ENCODE measurements around the gene RPRD1B. TPM values are rescaled to one million over a fixed set of nuclear protein-coding genes. Genes with fewer than 3 reads are reported as not detected.

RPRD1B gene
- polyA plus RNA-seq, 1 experiment: 23.7 TPM

DNA sequence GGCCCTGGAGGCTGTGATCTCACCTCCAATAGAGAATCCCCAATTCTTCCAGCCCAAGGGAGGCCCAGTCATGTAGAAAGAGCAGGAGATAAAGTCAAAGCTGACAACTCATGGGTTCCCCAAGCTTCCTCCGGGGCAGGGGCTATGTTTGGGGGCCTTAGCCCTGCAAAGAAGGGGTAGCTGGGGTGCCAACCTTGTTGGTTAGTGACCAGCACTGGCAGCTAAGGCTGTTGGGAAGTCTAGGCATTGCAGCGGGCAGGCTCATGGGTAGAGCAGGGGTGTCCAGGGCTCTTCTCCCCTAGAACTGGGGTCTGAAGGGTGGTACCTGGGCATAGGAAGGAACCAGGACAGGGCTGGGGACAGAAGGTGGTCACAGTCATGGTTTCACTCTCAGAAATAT is 95.1 kb downstream of the RPRD1B start:
- DNase-seq (ENCODE audit: low read depth, low spot score): no peak
- Histone ChIP-seq H3K27ac (ENCODE audit: low read depth, low read length) (peak overlapping the region; percentile 31), H3K27me3 (ENCODE audit: control insufficient read depth, insufficient read depth, low read length) (no peaks in the 10 kb centered on the region), H3K9me3 (ENCODE audit: control insufficient read depth, insufficient read depth, low read length) (no peaks in the 10 kb centered on the region; the same call in 1 of the 2 replicates), H3K4me3 (ENCODE audit: low read depth, low read length) (no peak overlapping the region)
- TF ChIP-seq, protein P1, sequence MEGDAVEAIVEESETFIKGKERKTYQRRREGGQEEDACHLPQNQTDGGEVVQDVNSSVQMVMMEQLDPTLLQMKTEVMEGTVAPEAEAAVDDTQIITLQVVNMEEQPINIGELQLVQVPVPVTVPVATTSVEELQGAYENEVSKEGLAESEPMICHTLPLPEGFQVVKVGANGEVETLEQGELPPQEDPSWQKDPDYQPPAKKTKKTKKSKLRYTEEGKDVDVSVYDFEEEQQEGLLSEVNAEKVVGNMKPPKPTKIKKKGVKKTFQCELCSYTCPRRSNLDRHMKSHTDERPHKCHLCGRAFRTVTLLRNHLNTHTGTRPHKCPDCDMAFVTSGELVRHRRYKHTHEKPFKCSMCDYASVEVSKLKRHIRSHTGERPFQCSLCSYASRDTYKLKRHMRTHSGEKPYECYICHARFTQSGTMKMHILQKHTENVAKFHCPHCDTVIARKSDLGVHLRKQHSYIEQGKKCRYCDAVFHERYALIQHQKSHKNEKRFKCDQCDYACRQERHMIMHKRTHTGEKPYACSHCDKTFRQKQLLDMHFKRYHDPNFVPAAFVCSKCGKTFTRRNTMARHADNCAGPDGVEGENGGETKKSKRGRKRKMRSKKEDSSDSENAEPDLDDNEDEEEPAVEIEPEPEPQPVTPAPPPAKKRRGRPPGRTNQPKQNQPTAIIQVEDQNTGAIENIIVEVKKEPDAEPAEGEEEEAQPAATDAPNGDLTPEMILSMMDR (IDR thresholded peaks at IDR 0.05; ENCODE audit: low read depth, low read length): no peak
- POLR2A ChIA-PET: no interaction called here
- CTCF ChIA-PET: interaction anchor here (0.8 to 1.5 kb wide), 2 partner anchors 71 to 93 kb away, joined by 3 to 4 read pairs; no protein-coding TSS in a partner anchor

DNA sequence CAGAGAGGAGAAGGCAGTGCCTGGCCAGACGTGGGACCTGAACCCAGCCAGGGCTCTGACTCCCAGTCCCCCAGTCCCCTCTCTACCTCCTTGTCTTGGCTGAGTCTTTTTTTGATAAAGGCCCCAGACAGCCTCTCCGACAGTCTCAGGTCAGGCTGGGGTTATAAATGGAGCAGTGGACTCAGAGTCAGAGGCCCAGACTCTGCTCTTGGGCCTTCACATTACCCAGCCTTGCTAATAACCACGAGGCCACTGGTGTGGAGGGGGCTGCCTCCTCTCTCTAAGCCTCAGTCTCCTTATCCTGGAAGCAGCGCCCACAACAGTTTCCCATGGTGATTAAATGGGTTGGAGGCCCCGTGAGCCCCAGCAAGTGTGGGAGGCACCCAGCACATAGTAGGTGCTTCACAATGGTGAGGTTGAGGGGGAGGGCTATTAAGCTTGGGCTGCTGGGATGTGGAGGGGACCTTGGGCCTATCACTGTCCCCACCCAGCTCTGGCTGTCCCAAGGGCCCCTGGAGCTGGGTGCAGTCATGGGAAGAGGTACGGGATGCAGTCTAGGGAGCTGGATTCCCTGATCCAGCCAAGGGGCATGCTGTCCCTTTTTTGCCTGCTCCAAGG is 95.8 kb downstream of the RPRD1B start:
- no peak for DNase-seq (ENCODE audit: low read depth, low spot score)
- Histone ChIP-seq H3K9me3 (ENCODE audit: control insufficient read depth, insufficient read depth, low read length) (no peaks in the 10 kb centered on the region; the same call in 1 of the 2 replicates), H3K4me3 (ENCODE audit: low read depth, low read length) (no peak overlapping the region), H3K27me3 (ENCODE audit: control insufficient read depth, insufficient read depth, low read length) (no peaks in the 10 kb centered on the region), H3K27ac (ENCODE audit: low read depth, low read length) (peak overlapping the region; percentile 31)
- ChIA-PET CTCF (interaction anchor here (0.5 to 0.8 kb wide), 2 partner anchors 72 to 92 kb away, joined by 3 to 4 read pairs; no protein-coding TSS in a partner anchor), POLR2A (no interaction called here)
- TF ChIP-seq, protein P1 (IDR thresholded peaks at IDR 0.05; ENCODE audit: low read depth, low read length): no peak

DNA sequence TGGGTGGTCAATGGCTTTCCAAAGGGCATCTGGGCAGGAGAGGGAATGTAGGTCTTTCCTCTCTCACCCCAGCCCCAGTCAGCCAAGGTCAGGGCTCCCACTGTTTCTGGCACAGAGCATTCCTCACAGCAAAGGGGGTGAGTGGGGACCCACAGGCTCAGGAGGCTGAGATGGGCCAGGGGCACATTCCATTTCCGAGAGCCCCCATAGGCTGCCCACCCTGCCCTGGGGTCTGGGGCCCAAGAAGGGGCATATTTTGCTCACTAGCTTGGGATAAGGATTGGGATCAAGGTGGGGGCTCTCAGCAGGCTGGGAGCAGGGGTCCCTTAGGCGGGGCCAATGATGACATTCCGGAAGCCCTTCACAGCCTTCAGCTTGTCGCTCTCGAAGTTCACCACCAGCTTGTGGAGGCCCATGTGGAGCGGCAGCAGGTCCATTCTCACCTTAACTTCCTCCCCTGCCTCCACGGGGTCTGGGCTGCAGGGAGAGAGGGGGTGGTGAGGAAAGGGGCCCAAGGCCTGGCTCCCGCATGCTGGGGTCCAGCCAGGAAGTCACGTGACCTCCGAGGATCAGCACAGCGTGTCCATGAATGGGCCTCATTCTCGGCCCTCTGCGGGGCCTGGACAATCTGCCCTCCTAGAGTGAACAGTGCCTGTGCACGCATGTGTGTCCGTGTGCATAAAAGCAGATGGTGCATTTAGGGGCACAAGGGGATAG is 96.5 kb downstream of the RPRD1B start:
- POLR2A ChIA-PET: no interaction called here
- CTCF ChIA-PET: no interaction called here
- Histone ChIP-seq H3K27me3 (ENCODE audit: control insufficient read depth, insufficient read depth, low read length) (no peaks in the 10 kb centered on the region), H3K27ac (ENCODE audit: low read depth, low read length) (peak overlapping the region; percentile 31), H3K9me3 (ENCODE audit: control insufficient read depth, insufficient read depth, low read length) (no peaks in the 10 kb centered on the region; the same call in 1 of the 2 replicates), H3K4me3 (ENCODE audit: low read depth, low read length) (no peak overlapping the region)
- TF ChIP-seq, protein P1 (IDR thresholded peaks at IDR 0.05; ENCODE audit: low read depth, low read length): no peak
- no peak for DNase-seq (ENCODE audit: low read depth, low spot score)

DNA sequence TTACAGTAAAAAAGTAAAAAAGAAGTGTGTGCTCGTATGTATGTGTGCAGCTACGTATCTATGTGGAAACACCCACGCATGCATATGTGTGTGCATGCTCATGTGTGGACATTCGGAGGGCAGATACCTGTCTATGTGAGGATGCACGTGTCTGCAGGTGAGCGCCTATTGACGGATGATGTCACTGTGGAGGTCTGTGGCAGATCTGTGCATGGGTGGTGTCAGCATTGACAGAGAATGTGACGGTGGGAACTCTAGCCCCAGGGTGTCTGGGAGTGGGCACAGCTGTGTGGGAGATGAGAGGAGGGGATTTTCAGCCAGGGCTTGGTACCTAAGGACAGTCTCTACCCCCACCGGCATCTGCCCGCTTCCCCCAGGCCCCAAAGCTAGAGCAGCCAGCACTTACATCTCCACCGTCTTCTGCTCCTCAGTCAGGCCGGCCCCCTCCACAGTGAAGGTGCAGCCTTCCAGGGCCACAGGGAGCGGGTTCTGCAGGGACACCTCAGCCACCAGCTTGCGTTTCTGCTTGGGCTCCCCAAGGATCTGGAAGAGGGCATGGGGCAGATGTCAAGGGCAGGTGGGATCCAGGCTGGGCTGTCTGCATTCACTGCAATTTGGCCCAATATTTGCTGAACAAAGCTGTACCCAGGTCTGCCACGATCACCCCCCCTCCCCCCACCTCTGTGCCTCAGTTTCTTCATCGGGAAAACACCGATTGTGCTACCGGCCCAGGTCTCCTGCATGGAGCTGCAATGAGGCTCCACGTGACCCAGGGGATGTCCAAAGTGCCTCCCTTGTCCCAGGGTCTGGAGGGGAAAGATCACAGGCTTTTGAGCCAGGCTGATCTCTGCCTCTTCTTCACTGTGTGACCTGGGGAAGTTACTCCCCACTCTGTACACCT is 97.4 kb downstream of the RPRD1B start:
- no peak overlapping the region for H3K27ac ChIP-seq (ENCODE audit: low read depth, low read length)
- H3K27me3 ChIP-seq (ENCODE audit: control insufficient read depth, insufficient read depth, low read length): no peaks in the 10 kb centered on the region
- DNase-seq (ENCODE audit: low read depth, low spot score): no peak
- ChIA-PET POLR2A (no interaction called here), CTCF (no interaction called here)
- no peak overlapping the region for H3K4me3 ChIP-seq (ENCODE audit: low read depth, low read length)
- TF ChIP-seq, protein P1 (IDR thresholded peaks at IDR 0.05; ENCODE audit: low read depth, low read length): no peak
- H3K9me3 ChIP-seq (ENCODE audit: control insufficient read depth, insufficient read depth, low read length): no peaks in the 10 kb centered on the region; the same call in 1 of the 2 replicates
